Stimulated activated CD4-positive, alpha-beta T cell treated with anti-CD3 and anti-CD28 coated beads, Interleukin-15, amount 100 ng/mL, for 48 hours (primary cell): ENCODE data around the gene CUX1.
"Not testable (repeated sequence)": the region's sequence is repeated elsewhere in the genome, so short reads cannot be mapped to it uniquely, and the experiment has no call there.

Source experiments
- DNase-seq, 2 donors: peaks; one replicate each; pipeline ENCODE4 v3.0.0-alpha.2; 2020; ENCODE audit warnings: low read depth in 2 of 2

Gene CUX1

DNA sequence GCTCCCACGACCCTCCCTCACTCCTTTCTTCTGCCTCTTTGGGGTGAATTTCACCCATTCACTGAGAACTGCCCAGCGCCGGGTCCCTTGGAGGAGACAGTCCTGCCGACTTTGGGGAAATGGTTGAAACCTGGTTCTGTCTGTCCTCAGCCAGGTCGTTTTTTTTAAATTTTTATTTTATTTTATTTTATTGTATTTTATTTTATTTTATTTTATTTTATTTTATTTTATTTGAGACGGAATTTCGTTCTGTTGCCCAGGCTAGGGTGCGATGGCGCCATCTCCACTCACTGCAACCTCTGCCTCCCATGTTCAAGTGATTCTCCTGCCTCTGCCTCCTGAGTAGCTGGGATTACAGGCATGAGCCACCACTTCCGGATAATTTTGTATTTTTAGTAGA lies 363.3 kb downstream of the CUX1 start:
- no peak for DNase-seq

DNA sequence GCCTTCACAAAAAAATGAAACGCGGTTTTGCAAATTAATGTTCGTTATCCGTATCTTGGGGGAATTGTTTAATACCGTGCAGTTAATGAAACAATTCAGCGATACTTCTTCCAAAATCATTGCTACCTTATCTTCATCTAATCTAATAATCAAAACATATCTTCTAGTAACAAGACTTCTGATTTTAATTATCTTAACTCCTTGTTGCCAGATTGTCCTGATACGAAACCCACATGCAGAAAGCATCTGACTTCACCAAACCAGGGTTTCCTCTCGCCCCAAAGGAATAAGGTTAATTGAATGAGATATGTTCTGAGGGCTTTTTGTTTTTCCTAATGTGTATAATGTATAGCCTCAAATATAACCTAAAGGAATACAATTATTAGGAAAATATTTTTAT lies 364.1 kb downstream of the CUX1 start:
- DNase-seq: no peak

DNA sequence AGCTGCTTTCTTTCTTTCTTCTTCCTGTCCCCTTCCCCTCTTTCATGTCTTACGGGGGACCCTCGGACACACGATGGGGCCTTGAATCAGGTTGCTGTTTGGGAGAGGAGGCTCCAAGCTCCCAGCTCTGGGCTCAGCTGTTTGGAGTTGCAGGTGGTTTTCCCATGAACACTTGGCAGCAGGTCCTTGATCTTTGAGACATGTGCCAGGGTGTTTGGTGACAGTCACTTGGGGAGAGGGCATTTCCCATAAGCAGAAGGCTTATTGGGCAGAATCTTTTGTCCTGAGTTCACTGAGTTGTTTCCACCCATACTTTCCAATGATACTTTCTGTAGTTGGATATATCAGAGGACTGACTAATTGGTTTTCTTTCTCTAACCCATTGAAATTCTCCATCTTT lies 364.6 kb downstream of the CUX1 start:
- no peak for DNase-seq

DNA sequence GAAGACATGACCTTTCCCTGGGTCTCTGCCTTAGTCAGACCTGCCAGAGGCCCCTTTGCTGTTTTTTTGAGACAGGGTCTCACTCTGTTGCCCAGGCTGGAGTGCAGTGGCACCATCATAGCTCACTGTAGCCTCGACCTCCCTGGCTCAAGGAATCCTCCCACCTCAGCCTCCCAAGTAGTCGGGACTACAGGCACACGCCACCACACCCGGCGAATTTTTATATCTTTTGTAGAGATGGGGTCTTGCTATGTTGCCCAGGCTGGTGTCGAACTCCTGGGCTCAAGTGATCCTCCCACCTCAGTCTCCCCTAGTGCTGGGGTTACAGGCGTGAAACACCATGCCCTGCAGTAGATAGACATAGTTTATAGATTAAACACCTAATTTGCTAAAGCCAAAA lies 366.4 kb downstream of the CUX1 start:
- DNase-seq: not testable (repeated sequence)

DNA sequence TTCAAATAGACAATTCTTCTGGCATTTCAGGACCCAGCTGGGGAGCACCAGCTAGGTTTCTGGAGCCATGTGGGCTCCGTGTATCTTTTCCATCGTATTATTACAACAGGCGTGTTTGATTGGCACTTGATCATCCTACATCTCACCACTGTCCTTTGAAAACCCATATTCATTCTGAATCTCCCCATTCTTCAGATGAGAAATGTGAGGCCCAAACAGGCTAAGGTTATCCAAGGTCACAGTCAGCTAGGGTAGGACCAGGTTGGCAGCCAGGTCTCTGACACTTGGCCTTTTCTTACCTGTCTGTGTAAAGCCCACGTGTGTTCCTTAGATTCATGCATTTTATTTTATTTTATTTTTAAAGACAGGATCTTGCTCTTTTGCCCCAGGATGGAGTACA lies 366.9 kb downstream of the CUX1 start:
- no peak for DNase-seq

DNA sequence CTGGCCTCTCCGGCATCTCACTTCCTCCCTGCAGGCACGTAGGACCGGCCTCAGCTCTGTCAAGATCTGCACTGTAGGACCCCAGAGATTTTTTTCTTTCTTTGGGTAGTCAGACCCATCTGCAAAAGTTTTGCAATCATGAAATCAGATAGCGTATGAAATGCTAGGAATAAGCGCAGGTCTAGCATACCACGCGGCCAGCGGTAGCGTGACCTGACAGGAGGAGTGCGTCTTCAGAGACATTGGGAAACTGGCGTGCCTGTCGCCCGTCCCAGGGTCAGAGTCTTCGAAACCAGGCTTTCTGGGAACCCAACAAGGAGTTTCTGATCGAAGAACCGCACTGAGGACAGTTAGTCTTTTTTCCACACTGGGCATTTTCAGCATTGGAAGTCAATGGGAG lies 368.4 kb downstream of the CUX1 start:
- no peak for DNase-seq

DNA sequence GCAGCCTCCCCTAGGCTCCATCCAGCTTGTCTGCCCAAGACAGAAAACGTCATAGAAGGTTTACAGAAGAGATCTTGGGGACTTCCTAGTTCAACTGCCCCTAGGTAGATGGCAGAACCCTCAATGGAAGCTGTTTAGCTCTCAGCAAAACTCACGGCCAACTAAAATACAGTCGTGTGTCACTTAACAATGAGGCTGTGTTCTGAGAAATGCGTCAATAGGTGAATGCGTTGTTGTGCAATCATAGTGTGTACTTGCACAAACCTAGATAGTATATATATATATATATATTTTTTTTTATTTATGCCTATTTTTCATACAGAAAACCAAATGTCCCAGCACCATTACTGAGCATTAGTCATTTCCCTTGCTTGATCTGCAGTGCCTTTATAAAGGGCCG lies 368.9 kb downstream of the CUX1 start:
- DNase-seq: no peak

DNA sequence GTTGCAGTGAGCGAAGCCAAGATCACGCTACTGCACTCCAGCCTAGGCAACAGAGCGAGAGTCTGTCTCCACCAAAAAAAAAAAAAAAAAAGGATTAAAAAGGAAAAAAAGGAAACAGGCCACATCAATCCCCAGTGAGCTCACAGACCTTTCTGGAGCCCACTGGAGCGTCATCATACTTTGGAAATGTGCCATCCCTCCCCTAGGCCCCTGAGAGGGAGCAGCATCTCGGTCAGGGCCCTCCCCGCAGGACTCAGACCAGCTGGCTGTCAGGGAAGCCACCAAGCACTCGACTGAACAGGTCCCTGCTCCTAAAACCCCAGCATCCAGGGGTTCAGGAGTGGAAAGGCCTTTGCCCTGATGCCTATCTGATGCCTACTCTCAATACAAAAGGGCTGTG lies 371.3 kb downstream of the CUX1 start:
- no peak for DNase-seq

DNA sequence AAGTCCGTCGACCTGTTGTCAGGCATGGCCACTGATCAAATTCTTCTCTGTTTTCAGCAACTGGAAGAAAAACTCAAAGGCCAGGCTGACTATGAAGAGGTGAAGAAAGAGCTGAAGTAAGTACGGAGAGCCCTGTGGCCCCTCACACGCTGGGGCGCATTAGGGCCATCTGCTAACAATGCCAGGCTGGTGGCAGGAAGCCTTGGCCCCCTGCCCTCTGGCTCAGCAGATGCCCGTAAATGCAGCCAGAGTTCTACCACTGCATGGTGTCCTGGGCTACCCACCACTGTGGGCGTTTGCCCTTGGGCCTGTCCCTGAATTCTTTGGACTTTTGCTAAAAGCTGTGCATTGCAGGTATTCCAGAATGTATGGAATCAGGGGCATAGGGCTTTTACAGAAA lies 372.3 kb downstream of the CUX1 start:
- no peak for DNase-seq

DNA sequence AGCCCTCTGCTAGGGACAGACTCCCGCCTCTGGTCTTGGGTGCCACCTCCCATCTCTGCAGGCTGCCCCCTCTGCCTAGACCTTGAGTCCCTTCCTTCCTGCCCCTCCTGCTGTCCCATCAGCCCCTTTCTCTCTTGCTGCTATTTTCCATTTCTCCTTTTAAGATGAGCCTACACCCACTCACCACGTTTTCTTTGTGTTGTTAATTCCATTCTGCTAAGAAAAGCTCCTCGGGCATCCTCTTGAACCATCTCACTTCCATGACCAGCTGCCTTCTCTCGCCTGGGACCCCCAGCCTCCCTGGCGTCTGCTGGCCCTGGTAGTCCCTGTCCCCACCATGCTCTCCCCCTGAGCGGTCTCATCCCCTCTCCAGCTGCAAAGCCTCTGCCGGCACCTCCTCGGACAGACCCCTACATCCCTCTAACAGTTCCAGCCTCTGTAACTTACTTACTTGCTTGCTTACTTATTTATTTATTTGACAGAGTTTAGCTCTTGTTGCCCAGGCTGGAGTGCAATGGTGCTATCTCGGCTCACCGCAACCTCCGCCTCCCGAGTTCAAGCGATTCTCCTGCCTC lies 373.4 kb downstream of the CUX1 start:
- DNase-seq: no peak

DNA sequence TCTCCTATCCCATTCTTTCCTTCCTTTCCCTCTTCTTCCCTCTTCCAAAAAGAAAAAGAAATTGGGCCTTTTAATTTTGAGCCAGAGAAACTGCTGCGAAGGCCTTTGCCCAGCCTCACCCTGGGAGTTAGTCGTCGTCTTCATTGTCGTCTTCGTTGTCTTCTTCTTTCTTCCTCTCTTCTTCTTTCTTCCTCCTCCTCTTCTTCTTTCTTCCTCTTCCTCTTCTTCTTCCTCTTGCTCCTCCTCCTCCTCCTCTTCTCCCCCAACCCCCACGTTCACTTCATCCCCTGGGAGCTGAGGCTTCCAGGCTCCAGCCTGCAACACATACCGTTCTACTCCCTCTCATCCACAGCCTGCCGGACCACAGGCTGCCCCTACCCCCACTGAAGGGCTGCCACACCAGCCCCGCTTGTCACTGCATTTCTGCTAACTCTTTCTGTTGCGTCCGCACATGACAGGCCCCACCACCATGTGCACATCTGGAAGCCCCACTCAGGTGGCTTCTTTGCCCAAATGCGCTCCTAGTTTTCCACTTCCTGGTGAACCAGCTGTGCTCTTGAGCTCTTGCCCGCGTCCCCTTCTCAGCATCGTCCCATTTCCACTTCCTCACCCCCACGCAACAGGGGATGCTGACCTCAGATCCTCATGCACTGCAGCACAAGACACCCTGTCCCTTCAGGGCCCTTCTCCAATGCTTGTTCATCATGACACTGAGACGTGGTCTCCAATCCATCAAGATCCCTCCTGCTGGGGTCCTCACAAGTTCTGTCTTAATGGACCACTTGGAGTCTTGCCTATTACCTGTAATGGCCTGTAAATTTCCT lies 374.3 kb downstream of the CUX1 start:
- DNase-seq: no peak

DNA sequence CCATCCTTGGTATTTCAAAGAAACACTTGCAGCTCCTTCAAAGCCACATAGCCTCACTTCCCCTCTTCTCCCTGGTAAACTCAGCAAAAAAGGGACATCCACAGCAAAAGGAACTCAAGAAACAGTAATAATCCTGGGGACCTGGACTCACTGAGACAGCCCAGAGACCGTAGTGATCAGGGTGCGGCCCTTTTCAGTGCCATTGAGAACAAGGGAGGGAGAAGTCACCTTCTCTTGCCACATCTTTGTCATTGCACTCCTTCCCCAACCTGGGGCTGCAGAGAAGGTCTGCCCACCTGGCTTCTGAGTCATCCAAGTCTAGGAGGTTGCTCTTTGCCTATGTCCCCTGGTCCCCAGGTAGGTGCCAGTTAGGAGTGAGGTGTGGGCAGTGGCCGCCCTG lies 375.4 kb downstream of the CUX1 start:
- DNase-seq: no peak

DNA sequence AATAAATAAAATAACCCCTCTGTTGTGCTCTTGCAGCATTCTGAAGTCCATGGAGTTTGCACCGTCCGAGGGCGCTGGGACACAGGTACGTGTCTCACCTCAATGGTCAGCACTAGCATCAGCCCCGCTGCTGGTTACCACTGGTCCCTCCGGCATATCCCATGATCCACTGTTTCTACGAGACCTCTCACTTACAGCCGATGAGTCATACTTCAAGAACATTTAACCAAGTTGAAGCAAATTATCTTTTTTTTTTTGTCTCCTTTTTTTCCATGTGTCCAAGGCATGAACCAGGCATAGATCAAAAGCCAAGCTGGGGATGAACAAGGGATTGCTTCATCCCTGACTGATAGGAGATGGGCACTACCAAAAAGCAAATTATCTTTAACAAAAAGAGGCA lies 376.4 kb downstream of the CUX1 start:
- no peak for DNase-seq

DNA sequence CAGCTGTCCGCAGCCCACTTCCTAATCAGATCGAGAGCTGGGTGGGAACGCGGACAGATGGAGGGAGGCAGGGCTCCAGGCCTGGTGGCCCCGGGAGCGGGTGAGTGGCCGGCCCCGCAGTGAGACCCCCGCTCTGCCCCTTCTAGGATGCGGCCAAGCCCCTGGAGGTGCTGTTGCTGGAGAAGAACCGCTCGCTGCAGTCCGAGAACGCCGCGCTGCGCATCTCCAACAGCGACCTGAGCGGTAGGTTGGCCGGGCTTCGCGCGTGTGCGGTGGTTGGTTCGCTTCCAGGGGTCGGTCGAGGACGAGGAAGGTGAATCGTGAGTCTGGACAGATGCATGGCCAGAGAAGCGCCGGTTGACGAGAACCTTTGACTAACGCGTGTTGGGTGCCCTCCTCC lies 377.9 kb downstream of the CUX1 start:
- no peak for DNase-seq

DNA sequence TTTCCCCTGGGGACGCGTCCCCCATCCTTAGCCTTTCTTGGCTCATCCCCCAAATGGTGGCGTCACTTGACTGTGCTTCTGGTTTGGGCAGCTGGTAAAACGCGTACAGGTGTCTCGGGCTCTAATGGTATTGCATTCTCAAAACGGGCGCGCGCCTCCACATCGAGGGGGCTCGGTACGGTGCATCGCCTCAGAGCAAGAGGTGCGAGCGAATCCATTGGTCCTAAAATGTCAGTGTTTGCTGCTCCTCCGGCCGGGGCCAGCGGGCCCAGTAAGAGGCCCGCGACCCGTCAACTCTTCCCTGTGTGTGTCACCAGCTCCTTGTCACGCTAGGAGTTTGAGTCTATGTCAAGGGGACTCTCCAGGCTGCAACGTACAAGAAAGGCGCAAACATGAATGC lies 378.6 kb downstream of the CUX1 start:
- DNase-seq: no peak

DNA sequence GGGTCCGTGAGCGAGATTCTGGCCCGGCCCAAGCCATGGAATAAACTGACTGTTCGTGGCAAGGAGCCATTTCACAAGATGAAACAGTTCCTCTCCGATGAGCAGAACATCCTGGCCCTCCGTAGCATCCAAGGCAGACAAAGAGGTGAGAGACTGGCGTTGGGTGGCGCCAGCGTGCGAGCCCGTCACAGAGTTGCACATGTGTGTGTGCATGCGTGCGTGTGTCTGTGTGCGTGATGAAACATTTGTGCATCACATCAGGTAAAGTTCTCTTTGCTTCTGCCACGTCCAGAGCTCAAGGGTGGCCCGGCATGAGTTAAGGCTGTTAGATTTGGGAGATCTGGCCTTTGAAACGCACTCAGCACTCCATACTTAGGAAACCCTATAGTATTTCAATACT lies 379.7 kb downstream of the CUX1 start:
- DNase-seq: no peak

DNA sequence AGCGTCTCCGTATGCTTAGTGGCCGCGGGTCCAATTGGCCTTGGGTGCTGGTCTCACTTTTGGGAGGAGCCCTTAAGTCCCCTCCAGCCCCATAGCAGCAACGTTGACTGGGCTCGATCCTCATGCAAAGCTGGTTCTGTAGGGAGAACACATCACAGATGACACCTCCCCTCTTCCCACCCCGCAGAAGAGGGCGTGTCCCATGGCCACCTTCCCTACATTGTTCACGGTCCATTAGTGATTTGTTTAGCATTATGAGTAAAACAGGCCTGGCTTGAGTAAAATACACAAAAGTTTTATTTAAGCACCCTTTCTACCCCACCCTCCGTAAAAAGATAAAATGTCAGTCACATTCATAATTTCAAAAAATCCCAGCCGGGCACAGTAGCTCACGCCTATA lies 380.2 kb downstream of the CUX1 start:
- DNase-seq: no peak

DNA sequence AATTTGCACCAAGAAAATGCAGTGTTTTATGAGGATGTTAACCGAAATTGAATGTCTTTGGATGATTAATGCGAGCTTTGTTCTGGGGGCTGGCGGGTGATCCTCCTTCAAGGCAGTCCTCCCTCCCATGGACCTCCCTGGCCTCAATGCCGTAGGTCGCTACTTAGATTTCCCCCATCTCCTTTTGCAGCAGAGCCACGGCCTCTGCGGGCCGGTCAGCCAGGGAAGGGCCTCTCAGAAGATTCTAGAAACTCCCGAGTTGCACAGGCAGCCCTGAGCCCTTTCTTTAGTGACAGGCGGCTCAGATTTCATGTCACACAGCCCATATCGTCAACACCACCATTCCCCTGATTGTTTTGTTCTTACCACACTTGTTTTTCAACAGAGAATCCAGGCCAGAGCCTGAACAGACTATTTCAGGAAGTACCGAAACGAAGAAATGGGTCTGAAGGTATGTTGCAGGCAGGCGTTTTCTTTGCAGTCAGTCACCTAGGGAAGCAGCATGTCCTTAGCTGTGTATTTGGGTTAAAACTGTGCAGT lies 381.1 kb downstream of the CUX1 start:
- no peak for DNase-seq

DNA sequence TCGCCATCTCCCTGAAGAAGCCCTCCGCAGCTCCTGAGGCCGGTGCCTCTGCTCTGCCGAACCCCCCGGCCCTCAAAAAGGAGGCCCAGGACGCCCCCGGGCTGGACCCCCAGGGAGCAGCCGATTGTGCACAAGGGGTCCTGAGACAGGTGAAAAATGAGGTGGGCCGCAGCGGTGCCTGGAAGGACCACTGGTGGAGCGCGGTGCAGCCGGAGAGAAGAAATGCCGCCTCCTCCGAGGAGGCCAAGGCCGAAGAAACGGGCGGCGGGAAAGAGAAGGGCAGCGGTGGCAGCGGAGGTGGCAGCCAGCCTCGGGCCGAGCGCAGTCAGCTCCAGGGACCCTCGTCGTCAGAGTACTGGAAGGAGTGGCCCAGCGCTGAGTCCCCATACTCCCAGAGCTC lies 384.1 kb downstream of the CUX1 start:
- DNase-seq: no peak

DNA sequence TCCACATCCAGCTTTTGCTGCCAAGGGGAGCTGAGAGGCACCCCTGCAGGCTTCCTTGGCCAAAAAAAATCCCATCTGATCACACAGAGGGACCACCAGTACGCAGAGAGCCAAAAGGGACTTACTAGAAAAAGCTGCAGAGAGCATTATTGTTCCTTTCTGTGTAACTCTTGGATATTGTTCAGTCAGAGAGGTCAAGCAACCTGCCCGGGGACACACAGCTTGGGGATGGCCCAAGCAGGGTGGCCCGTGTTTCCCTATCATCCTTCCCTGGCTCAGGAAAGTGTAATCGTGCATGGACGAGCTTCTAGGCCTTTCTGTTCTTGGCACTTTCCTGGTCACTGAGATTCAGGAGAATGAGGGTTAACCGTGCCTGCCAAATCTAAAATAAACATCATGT lies 385.1 kb downstream of the CUX1 start:
- DNase-seq: no peak

DNA sequence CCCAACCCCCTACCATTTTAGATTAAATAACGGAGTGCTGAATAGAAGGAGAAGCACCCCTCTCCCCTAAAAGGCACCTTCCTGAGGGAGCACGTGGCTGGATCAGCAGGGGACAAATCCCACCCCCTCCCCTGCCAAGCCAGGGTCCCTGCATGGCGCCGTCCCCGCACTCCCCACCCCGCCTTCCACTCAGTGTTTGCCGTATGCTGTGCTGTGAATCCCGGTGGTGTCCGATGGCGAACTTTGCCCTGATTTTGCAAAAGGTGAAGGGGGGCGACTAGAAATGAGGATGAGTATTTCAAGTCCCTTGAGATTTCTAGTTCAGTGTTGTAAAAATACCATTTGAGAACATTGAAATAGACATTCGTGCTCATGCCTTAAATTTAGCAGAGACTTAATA lies 385.8 kb downstream of the CUX1 start:
- DNase-seq: no peak

DNA sequence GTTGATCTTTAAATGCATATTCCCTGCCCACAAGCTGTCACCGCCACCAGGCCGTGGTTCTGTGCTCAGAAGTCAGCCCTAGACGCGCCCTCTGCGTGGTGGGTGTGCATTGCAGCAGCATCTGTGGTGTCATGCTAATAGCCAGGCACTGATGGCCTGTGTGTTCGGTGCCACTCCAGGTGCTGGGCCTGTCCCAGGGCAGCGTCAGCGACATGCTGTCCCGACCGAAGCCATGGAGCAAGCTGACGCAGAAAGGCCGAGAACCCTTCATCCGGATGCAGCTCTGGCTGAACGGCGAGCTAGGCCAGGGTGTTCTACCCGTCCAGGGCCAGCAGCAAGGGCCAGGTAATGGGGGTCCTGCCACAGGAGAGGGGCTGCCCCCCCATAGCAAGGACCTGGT lies 386.8 kb downstream of the CUX1 start:
- no peak for DNase-seq

DNA sequence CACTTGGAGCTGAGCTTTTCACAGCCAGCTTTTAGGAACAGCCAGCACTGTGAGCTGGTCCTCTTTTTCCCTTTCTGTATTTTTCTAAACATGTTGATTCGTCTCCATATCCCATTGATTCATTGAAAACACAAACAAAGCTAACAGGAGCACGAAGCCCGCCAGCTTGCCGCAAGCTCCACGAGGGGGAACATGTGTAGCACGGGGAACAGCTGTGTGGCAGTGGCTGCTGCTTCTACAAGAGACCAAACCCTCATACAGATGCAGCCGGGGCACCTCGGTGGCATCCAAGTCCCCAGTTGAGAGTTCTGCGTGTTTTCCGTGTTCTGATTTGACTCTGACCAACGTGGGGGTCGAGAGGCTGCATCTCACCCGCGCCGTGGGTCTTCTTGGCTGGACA lies 388.5 kb downstream of the CUX1 start:
- no peak for DNase-seq

DNA sequence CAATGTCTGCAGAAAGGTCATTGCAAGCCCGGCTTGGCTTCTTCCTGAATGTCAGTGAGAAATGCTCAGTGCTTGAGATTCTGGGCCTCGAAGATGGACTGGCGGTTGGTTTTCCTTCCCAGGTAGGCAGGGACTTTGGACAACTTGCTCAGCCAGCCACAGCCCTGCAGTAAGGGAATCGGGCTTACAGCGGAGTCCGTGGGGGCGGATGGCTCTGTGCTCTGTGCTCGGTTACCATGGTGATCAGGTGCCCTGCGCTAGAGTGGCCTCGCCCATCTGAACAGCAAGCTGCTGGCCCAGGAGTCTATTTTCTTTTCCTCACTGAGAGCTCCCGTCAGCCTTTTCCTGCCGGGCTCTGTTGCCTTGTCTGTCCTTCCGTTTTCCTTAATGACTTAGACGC lies 391.4 kb downstream of the CUX1 start:
- no peak for DNase-seq
